ENCODE results near the gene ATRNL1. TPM values are rescaled to one million over a fixed set of nuclear protein-coding genes. Genes with fewer than 3 reads are reported as not detected.

The ATRNL1 gene
- total and polyA plus RNA-seq, 2 of the 8 experiments (the other 6 are each of a cell fraction or from before 2014, with no cell fraction given), result 5.1 to 17.6 TPM

DNA sequence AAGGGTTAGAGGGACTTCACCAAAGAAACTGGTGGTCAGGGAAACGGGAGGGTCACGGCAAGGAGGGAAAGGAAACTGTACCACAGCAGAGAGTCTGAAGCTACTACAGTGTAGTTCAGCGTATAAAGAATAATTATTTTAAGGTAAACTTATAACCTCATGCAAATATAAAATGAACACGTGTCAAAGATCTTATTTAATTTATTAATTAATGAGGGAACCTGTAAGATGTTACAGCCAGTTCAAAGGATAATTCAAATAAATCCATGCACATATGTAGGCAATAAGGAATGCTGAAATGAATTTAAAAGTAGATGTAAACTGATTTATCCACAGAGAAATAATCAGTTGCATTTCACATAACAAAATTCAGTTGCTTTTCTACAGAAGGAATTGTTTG, 49.4 kb upstream of the ATRNL1 start:
- H2BK20ac ChIP-seq (ENCODE audit: low read length), result no peak overlapping the region

More for the DNA sequence above, 49.4 kb upstream of the ATRNL1 start:
- DNase-seq (ENCODE audit: low read depth in 1 of 2, low spot score in 2 of 2) (no peak), FAIRE-seq (no peak)
- no peak overlapping the region for H4K91ac ChIP-seq (replicated peaks; ENCODE audit: insufficient read length, low read length)
- no peaks in the 10 kb centered on the region for H3K79me2 ChIP-seq (ENCODE audit: control insufficient read depth in 1 of 2, insufficient read depth in 2 of 2, low read length in 2 of 2)
- no peak overlapping the region for H2BK12ac ChIP-seq (ENCODE audit: low read depth, low read length)
- no peaks in the 10 kb centered on the region for H3K4me1 ChIP-seq (replicated peaks in 1 of 4; ENCODE audit: control insufficient read depth in 3 of 4, insufficient read depth in 4 of 4, low read length in 3 of 4)
- no peak overlapping the region for H4K5ac ChIP-seq (ENCODE audit: insufficient read length, low read depth, low read length)
- H3K79me1 ChIP-seq (ENCODE audit: low read depth, low read length), result no peaks in the 10 kb centered on the region
- POLR2A ChIA-PET (ENCODE audit: partially characterized antibody), result no interaction called here
- no peak overlapping the region for H4K8ac ChIP-seq (ENCODE audit: extremely low read depth, insufficient read depth, low read length)
- H3K9me3 ChIP-seq (ENCODE audit: insufficient read depth in 2 of 2, low read depth in 1 of 2, low read length in 1 of 2), result no peaks in the 10 kb centered on the region
- H2BK120ac ChIP-seq (replicated peaks; ENCODE audit: low read depth, low read length), result no peak overlapping the region
- no peak overlapping the region for H3K4me3 ChIP-seq (ENCODE audit: extremely low read depth in 1 of 4, insufficient read depth in 2 of 4, low read depth in 3 of 4, low read length in 4 of 4)
- no peak overlapping the region for H3K27ac ChIP-seq (ENCODE audit: low read depth, low read length)
- H3K18ac ChIP-seq (ENCODE audit: extremely low read depth, low read length), result no peak overlapping the region
- no peak overlapping the region for H3K23ac ChIP-seq (ENCODE audit: insufficient read length)
- CTCF ChIA-PET (ENCODE audit: partially characterized antibody), result no interaction called here
- H3K56ac ChIP-seq (replicated peaks; ENCODE audit: insufficient read length, low read depth, low read length), result no peak overlapping the region
- H3K23me2 ChIP-seq (ENCODE audit: low read depth, low read length), result no peaks in the 10 kb centered on the region
- no peak overlapping the region for H3K9ac ChIP-seq (replicated peaks in 1 of 4; ENCODE audit: extremely low read depth in 1 of 4, low read depth in 3 of 4, low read length in 3 of 4)
- TF ChIP-seq, protein P1, sequence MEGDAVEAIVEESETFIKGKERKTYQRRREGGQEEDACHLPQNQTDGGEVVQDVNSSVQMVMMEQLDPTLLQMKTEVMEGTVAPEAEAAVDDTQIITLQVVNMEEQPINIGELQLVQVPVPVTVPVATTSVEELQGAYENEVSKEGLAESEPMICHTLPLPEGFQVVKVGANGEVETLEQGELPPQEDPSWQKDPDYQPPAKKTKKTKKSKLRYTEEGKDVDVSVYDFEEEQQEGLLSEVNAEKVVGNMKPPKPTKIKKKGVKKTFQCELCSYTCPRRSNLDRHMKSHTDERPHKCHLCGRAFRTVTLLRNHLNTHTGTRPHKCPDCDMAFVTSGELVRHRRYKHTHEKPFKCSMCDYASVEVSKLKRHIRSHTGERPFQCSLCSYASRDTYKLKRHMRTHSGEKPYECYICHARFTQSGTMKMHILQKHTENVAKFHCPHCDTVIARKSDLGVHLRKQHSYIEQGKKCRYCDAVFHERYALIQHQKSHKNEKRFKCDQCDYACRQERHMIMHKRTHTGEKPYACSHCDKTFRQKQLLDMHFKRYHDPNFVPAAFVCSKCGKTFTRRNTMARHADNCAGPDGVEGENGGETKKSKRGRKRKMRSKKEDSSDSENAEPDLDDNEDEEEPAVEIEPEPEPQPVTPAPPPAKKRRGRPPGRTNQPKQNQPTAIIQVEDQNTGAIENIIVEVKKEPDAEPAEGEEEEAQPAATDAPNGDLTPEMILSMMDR (IDR thresholded peaks at IDR 0.05; ENCODE audit: control extremely low read depth in 1 of 3, insufficient read depth in 1 of 3, low read depth in 1 of 3, low read length in 3 of 3), result no peak
- TF ChIP-seq TEAD4 (IDR thresholded peaks at IDR 0.05; ENCODE audit: low read depth, low read length) (no peak), CBX8 (IDR thresholded peaks at IDR 0.05; ENCODE audit: borderline replicate concordance, low read depth, low read length) (no peak)
- H2AK5ac ChIP-seq (ENCODE audit: low read depth, low read length), result no peak overlapping the region
- no peak overlapping the region for H2AFZ ChIP-seq (ENCODE audit: low read length)
- H3K4me2 ChIP-seq (ENCODE audit: insufficient read depth in 1 of 2, low read depth in 2 of 2, low read length in 2 of 2), result no peak overlapping the region
- H3K36me3 ChIP-seq (ENCODE audit: control insufficient read depth in 2 of 4, insufficient read depth in 4 of 4, low read length in 3 of 4), result no peaks in the 10 kb centered on the region
- H2BK15ac ChIP-seq (ENCODE audit: low read length), result no peak overlapping the region
- no peaks in the 10 kb centered on the region for H3K27me3 ChIP-seq (replicated peaks in 1 of 4; ENCODE audit: control insufficient read depth in 3 of 4, extremely low read depth in 1 of 4, insufficient read depth in 3 of 4, low read length in 3 of 4)
- no peak overlapping the region for H3K4ac ChIP-seq (replicated peaks; ENCODE audit: insufficient read length, low read depth, low read length)
- H2BK5ac ChIP-seq (ENCODE audit: low read depth, low read length), result no peak overlapping the region
- H3K14ac ChIP-seq (ENCODE audit: insufficient read length), result no peak overlapping the region
- WGBS, 2 experiments (ENCODE audit: extremely low coverage in 1 of 2, insufficient coverage in 1 of 2, insufficient read length in 1 of 2, insufficient replicate concordance in 2 of 2, low coverage in 1 of 2, low lambda C conversion rate in 2 of 2, missing lambda C conversion rate in 1 of 2), result 89% methylated on average over 4 of the region's 4 CpGs; no CpG with 5 or more reads in 1 of the 2 experiments
- no peaks in the 10 kb centered on the region for H4K20me1 ChIP-seq (replicated peaks in 1 of 2; ENCODE audit: control insufficient read depth in 1 of 2, insufficient read depth in 2 of 2, low read length in 2 of 2)

Data from H1 (cell line).